ENCODE results near the gene CCNI2. TPM values are rescaled to one million over a fixed set of nuclear protein-coding genes. Genes with fewer than 3 reads are reported as not detected.

Gene CCNI2
- total and polyA plus RNA-seq, 2 donors (not counting 3 experiments of a cell fraction or from before 2014, with no cell fraction given) = 0.25 to 0.53 TPM

DNA sequence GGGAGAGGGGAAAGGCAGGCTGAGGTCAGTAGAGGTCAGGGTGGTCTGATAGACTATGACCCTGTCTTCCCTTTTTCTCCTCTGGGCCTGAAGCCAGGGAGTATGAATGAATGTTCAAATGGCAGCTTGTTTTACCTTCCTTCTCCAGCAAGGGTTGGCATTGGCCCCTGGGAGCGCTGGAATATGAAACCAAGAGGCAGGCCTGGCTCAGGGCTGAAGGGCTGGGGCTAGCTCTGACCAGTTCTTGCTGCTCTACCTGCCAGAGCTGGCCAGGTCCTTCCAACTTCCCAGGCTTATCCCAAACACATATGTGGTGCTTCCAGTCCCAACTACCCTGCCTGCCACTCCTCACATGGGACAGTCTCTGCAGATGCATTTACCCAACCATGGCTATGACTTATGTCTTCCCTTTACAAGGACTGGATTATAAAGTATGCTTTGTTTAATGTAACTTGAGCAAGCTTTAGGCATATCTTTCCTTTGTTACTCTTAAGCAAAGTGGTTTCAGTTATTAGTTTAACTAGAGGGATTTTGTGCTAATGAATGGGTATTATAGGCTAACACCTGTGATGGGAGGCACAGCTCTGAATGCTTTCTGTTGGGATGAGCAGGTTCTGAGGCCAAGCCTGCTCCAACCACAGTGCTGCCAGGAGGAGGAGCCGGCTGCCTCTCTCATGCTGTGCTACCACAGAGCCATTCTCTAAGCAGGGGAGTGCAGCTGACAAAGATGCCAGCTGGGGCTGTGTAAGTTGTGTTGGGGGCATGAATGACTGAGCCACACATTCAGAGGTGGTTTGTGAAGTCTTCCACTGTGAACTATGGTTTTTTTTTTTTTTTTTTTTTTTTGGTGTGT lies 6.1 kb downstream of the CCNI2 start:
- Histone ChIP-seq H3K9me1 (replicated peaks; ENCODE audit: control insufficient read depth, extremely low read depth, insufficient read depth, low read length) (no peaks in the 10 kb centered on the region), H3K4me3 (replicated peaks in 1 of 3; ENCODE audit: insufficient read depth in 1 of 3, low read depth in 1 of 3, low read length in 3 of 3) (no peak overlapping the region), H3K27me3 (ENCODE audit: control insufficient read depth in 2 of 2, insufficient read depth in 2 of 2, low read length in 2 of 2) (no peaks in the 10 kb centered on the region), H3K27ac (ENCODE audit: insufficient read depth, low read depth, low read length) (no peak overlapping the region), H3K79me2 (ENCODE audit: control insufficient read depth, insufficient read depth, low read length) (no peaks in the 10 kb centered on the region), H3K9me3 (replicated peaks; ENCODE audit: control insufficient read depth, insufficient read depth, low read length) (no peaks in the 10 kb centered on the region), H3K36me3 (ENCODE audit: control insufficient read depth in 2 of 2, extremely low read depth in 1 of 2, insufficient read depth in 2 of 2, low read length in 2 of 2) (peaks cover 2 to 3% of the 10 kb centered on the region in 2 experiments), H2AFZ (ENCODE audit: low read depth, low read length) (no peak overlapping the region), H3K4me2 (ENCODE audit: insufficient read depth, low read length) (no peak overlapping the region), H4K20me1 (replicated peaks; ENCODE audit: control insufficient read depth, extremely low read depth, insufficient read depth, low read length) (no peaks in the 10 kb centered on the region), H3K9ac (replicated peaks; ENCODE audit: extremely low read depth, insufficient read depth, low read length) (no peak overlapping the region), H3K4me1 (ENCODE audit: control insufficient read depth, extremely low read depth, insufficient read depth, low read length) (no peaks in the 10 kb centered on the region)
- DNase-seq (ENCODE audit: low read depth, low spot score) (no peak), FAIRE-seq (no peak)
- dilution Hi-C loops (cut with MboI; ENCODE audit: extremely low pct_ligation_motif_present, low sequenced_read_pairs) (no loop called here), intact Hi-C loops (cut with micrococcal nuclease) (no loop called here)
- no TSS peak for BruUV-seq (replicated peaks)
- TF ChIP-seq, protein P1, sequence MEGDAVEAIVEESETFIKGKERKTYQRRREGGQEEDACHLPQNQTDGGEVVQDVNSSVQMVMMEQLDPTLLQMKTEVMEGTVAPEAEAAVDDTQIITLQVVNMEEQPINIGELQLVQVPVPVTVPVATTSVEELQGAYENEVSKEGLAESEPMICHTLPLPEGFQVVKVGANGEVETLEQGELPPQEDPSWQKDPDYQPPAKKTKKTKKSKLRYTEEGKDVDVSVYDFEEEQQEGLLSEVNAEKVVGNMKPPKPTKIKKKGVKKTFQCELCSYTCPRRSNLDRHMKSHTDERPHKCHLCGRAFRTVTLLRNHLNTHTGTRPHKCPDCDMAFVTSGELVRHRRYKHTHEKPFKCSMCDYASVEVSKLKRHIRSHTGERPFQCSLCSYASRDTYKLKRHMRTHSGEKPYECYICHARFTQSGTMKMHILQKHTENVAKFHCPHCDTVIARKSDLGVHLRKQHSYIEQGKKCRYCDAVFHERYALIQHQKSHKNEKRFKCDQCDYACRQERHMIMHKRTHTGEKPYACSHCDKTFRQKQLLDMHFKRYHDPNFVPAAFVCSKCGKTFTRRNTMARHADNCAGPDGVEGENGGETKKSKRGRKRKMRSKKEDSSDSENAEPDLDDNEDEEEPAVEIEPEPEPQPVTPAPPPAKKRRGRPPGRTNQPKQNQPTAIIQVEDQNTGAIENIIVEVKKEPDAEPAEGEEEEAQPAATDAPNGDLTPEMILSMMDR (IDR thresholded peaks at IDR 0.05; ENCODE audit: extremely low read depth in 1 of 2, insufficient read depth in 1 of 2, low read depth in 1 of 2, low read length in 2 of 2) = peak in 1 of 2 donors; percentile 6
- TF ChIP-seq GATA2 (IDR thresholded peaks at IDR 0.05; ENCODE audit: insufficient read depth, insufficient read length, low read depth, low read length) = no peak
- TF ChIP-seq JUN (IDR thresholded peaks at IDR 0.05; ENCODE audit: borderline replicate concordance, insufficient read depth, insufficient read length, low read depth) = no peak
- TF ChIP-seq FOS (IDR thresholded peaks at IDR 0.05; ENCODE audit: borderline replicate concordance, insufficient read depth, low read length) = no peak
- TF ChIP-seq EZH2 (IDR thresholded peaks at IDR 0.05; ENCODE audit: borderline replicate concordance, low read depth, low read length, severe bottlenecking) = no peak
- ChIA-PET POLR2A (no interaction called here), CTCF (interaction anchor here (0.7 to 6.7 kb wide), 9 partner anchors 14 to 79 kb away, joined by 3 to 179 read pairs (median 4); no protein-coding TSS in a partner anchor)
